ENCODE data around the gene GULP1.

DNA sequence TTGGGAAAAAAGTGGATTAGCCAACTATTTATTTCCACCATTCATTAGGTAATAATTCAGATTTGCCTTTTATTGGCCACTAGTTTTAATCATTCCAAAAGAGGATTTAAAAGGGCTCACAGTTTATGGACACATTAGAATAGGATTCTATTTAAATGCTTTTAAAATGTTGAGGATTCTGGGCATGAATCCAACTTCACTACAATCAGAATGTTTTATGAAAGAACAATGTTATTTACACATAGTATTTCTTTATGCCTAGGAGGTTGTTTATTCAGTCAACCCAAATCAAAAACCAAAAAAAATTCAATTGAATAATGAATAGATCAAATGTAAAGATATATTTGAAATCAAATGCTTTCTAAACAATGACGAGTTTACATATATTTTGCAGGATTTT lies 232.2 kb downstream of the GULP1 start:
- TF ChIP-seq POLR2AphosphoS5 (IDR thresholded peaks at IDR 0.05; ENCODE audit: low read depth, low read length) (no peak), REST (IDR thresholded peaks at IDR 0.05; ENCODE audit: insufficient read depth in 1 of 2, low read depth in 2 of 2, low read length in 2 of 2) (no peak), TAF1 (IDR thresholded peaks at IDR 0.05; ENCODE audit: borderline replicate concordance, insufficient read depth, low read length) (no peak), SIN3A (IDR thresholded peaks at IDR 0.05; ENCODE audit: borderline replicate concordance, insufficient read depth, low read length) (no peak)
